GM21390 (cell line): ENCODE measurements around the gene DPPA3.
"Not testable (repeated sequence)": the region's sequence is repeated elsewhere in the genome, so short reads cannot be mapped to it uniquely, and the experiment has no call there.

Experiments
- ATAC-seq: cut with Tn5 transposase; IDR thresholded peaks from one replicate; pipeline ENCODE4 v1.9.1; 2021; ENCODE audit not compliant: unreplicated experiment

Gene DPPA3

DNA sequence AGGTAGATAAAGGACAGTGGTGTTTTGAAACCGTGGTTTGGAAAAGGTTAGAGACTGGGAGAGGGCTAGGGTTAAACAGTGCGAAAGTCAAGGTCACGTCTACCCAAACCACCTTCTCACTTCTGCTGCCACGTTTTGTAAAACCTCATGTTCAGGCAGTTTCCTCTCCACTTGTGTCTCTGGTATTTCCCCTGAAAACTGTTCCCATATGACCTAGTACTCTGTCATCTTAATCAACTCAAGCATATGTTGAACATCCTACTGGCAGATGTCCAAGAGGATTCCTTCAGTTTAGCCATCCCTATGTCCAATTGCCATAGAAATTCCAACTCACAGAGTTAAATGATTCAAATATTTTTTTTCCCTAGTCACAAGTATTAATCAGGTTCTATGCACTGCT, 18.5 kb downstream of the DPPA3 start:
- ATAC-seq, result no peak

DNA sequence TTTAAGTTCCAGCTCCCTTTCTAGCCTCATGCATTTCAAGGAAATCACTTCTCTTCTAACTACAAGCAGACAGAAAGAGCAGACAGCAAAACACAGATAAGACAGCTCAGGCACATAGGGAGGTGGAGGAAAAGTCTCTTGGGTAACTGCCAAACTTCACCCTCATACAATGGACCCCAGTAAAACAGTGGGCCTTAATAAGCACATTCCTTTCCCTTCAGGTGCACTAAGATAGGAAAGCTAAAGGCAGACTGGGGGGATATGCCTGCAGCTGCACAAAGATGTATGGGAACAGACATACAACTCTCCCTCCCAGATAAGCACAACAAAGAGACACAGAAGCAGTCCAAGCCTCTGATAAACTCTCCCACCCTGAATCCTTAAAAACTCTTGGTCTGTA, 19.8 kb downstream of the DPPA3 start:
- ATAC-seq, result not testable (repeated sequence)

DNA sequence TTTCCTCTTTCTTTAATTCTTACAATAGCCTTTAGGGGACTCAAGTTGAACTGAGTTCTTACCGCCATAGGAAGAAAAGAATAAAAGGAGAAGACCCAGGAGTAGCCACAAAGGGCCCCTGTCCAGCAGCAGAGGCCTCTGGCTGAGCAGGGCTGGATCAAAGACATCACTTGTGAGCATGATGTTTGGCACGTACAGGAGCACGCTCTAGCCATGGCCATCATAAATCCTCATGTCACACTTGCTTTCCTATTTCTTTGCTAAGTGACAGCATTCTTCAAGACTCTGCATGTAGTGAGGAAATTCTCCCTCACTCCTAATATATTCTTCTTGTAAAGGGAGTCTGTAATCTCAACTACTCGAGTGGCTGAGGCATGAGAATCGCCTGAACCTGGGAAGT, 20.3 kb downstream of the DPPA3 start:
- no peak for ATAC-seq

DNA sequence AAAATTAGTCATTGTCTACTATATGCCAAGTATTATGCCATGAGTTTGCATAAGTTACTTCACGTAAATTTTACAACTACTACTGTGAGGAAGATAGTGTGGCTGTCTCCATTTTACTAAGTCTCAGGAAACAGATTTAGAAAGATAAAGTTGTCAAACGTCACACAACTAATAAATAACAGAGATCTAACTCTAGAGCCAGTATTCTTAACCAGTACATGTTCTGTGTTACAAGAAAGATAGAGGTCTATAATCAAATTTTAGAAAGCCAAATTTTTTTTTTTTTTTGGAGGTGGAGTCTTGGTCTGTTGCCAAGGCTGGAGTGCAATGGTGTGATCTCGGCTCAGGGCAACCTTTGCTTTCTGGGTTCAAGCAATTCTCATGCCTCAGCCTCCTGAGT, 21.8 kb downstream of the DPPA3 start:
- no peak for ATAC-seq

DNA sequence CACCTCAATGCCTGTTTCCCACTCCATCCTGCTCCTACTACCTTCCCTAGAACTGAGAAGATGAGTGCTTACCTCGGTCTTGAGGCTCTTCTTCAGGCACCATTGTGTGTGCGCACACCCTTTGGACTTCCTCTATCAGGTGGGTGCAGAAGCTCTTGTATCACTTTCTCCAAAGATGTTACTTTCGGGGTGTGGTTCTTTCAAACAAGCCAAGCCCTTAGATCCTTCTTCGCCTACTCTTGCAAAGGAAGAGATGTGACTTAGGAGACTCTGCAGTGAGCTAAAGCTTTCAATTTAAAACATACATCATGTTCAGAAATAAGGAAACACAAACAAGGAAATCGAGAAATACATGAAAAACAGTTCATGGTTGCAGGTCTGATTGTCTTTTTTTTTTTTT, 36.0 kb downstream of the DPPA3 start, which contains the start of gene CLEC4C:
Gene CLEC4C (minus strand): TSS at position 130 of the 400 bp plus-strand sequence. CDS start 27 bp downstream, at position 103.
- ATAC-seq, result no peak

DNA sequence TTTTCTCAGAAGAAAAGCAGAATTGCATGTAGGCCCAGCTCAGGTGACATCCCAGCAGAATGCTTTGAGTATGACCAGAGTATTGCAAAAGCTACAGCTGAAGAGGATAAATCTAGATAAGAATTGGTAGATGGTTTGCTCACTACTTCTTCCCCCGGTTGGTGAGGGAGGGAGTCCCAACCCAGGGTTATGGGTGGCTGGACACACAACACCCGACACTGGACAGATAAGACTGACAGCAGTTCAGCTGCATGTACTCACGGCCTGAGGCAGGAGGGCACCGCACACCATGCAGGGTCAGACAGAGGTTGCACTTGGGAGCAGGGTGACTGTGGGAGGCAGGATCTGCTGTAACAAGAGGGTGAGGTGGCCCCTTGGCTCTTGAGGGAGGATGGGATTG, 37.6 kb downstream of the DPPA3 start:
- ATAC-seq, result no peak

DNA sequence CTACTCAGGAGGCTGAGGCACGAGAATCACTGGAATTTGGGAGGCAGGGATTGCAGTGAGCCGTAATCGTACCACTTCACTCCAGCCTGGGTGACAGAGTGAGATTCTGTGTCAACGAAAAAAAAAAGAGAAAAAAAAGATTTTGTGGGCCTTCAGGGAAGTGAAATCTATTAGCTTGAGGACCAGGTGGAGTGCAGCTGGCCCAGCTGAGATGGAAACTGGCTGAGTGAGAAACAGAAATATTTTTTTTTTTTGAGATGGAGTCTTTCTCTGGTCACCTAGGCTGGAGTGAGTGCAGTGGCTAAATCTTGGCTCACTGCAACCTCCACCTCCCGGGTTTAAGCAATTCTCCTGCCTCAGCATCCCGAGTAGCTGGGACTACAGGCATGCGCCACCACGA, 38.2 kb downstream of the DPPA3 start:
- no peak for ATAC-seq

DNA sequence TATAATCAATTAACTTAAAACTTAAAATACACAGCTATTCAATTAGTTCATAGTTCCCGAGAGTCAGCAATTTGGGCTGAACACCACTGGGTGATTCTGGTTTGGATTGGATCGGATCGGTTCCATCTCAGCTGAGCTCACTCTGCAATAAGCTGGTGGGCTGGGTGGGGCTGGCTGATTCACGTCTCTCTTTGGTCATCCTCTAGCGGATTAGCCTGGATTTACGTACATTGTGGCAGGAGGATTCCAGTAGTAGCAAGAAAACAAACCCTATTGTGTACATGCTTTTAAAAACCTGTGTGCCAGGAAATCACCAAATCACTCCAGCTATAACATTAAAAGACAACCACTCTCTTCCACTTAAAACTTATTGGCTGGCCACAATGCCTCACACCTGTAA, 39.1 kb downstream of the DPPA3 start:
- ATAC-seq, result no peak

DNA sequence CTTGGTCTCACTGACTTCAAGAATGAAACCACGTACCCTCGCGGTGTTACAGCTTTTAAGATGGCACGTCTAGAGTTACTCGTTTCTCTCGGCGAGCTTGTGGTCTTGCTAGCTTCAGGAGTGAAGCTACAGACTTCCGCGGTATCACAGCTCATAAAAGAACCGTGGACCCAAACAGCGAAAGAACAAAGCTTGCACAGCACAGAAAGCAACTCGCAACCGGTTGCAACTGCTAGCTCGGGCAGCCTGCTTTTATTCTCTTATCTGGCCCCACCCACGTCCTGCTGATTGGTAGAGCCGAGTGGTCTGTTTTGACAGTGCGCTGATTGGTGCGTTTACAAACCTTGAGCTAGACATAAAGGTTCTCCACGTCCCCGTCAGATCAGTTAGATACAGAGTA, 40.2 kb downstream of the DPPA3 start:
- ATAC-seq, result no peak

DNA sequence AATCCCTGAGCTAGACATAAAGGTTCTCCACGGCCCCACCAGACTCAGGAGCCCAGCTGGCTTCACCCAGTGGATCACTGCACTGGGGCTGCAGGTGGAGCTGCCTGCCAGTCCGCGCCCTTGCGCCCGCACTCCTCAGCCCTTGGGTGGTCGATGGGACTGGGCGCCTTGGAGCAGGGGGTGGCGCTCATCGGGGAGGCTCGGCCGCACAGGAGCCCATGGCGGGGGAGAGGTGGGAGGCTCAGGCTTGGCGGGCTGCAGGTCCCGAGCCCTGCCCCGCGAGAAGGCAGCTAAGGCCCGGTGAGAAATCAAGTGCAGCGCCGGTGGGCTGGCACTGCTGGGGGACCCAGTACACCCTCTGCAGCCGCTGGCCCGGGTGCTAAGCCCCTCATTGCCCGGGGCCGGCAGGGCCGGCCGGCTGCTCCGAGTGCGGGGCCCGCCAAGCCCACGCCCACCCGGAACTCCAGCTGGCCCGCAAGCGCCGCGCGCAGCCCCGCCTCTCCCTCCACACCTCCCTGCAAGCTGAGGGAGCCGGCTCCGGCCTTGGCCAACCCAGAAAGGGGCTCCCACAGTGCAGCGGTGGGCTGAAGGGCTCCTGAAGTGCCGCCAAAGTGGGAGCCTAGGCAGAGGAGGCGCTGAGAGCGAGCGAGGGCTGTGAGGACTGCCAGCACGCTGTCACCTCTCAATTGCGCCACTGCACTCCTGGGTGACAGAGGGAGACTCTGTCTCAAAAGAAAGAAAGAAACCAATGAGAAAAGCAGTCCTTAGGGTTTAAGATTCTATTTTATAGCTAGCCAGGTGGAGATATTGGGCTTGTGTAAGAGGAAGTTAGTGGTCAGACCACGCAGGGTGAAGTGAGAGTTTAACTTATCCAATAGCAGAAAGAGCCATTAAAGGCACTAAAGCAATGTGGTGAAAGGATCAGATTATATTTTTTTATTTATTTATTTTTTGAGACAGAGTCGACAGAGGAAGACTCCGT, 41.0 kb downstream of the DPPA3 start:
- not testable (repeated sequence) for ATAC-seq

DNA sequence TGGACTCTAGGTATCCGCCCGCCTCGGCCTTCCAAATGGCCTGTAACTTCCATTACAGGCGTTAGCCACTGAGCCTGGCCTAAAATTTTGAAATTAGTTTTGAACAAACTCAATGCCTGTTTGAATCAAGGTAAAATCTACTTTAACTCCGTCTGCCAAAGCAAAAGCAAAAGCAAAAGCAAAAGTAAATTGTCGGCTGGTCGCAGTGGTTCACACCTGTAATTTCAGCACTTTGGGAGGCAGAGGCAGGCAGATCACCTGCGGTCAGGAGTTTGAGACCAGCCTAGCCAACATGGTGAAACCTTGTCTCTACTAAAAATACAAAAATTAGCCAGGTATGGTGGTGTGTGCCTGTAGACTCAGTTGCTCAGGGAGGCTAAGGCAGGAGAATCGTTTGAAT, 44.4 kb downstream of the DPPA3 start:
- ATAC-seq, result not testable (repeated sequence)

DNA sequence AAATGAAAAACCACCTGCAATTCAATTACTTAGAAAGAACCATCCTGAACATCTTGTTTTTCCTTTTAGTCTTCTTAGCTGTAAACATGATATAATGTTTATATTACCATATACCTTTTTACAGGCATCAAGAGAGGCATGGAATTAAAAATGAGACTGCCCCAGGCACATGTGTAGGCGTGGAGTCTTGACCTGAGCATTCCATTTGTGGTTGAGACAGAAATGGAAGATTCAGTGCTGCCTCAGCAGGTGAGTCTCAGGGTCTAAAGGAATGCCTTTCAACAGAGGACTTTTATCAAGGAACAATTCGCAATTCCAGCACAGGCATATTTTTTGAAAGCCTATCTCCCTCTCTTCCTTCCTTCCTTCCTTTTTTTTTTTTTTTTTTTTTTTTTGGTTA, 45.8 kb downstream of the DPPA3 start:
- ATAC-seq, result no peak

DNA sequence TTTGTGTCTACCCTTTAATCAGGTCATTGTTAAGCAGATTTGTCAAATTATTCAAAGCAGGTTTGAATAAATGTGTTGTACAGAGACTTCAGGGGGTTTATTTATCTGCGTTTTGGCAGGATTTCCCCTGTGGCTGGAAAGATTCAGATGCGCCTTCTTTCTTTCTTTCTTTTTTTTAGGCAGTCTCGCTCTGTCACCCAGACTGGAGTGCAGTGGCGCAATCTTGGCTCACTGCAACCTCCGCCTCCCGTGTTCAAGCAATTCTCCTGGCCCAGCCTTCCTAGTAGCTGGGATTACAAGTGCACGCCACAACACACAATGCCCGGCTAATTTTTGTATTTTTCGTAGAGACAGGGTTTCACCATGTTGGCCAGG, 47.5 kb downstream of the DPPA3 start:
- ATAC-seq, result no peak
